Lung microvascular endothelial cell (primary cell): ENCODE results near the gene PRR19. TPM values are rescaled to one million over a fixed set of nuclear protein-coding genes. Genes with fewer than 3 reads are reported as not detected.

Experiments
- DNase-seq, 2 donors: peaks; one replicate each; pipeline versions ENCODE4 v3.0.0 to v3.0.0-alpha.2; 2010; ENCODE audit warnings: low read depth in 2 of 2
- total RNA-seq: library from RNA; depleted of rRNA; stranded (reverse); fragments of >200 nt; gene quantifications from 2 replicates; pipeline ENCODE4 v1.2.1, GENCODE V29; 2014

The PRR19 gene
- total RNA-seq, 1 donor from 2014 or later: 0.20 TPM

DNA sequence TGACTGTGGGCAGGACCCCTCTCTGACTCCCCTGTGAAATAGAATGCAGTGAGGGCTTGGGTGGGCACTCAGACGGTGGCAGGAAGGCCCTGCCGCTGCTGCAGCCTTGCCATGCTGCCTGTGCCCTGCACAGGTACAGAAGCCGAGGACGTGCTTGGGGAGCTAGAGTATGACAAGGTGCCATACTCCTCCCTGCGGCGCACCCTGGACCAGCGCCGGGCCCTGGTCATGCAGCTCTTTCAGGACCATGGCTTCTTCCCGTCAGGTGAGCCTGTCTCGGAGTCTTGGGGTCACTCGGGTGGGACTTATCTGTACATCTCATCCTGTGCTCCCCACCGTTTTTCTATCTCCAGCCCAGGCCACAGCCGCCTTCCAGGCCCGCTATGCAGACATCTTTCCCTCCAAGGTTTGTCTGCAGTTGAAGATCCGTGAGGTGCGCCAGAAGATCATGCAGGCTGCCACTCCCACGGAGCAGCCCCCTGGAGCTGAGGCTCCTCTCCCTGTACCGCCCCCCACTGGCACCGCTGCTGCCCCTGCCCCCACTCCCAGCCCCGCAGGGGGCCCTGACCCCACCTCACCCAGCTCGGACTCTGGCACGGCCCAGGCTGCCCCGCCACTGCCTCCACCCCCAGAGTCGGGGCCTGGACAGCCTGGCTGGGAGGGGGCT, 7.3 kb upstream of the PRR19 start:
- no peak for DNase-seq

DNA sequence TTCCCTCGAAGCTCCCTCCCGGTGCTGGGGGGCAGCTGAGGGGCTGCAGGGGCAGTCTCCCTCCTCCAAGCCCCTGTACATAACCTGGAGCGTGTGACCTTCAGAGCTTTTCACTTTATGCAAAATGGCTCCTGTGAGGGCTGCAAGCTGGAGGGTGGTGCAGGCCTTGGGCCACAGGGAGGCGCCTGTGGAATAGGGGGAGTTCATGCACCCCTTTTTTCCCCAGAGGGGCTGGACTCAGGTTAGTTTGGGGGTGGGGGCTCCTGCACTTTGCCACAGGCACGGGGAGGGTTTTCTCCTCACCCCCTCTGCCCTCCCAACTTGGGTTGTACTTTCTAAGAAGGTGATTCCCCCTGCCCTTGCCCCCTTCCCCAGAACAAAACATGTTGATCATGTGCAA, 6.6 kb upstream of the PRR19 start:
- DNase-seq: no peak

- peak; percentile 61 to 80 for DNase-seq
Observed at GRCh38 chr19:42295831-42296525, 6.0 kb upstream of the PRR19 start.

DNA sequence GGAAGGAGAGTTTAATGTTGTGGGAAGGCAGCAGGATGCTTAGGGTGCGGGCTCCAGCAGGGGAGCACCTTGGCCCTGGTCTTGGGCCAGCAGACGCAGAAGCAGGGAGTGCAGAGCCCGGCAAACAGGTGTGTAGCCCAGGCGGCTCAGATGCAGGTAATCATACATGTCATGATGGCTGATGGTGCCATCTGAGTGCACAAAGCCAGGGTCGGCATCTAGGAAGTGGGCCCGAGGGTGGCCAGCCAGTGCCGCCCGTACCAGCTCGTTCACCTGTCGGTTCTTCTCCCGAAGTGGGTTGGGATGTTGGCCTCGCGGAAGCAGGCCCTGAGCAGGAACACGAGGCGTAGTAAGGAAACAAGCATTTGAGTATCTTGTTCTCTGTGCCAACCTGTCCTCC, 4.9 kb upstream of the PRR19 start:
- no peak for DNase-seq

DNA sequence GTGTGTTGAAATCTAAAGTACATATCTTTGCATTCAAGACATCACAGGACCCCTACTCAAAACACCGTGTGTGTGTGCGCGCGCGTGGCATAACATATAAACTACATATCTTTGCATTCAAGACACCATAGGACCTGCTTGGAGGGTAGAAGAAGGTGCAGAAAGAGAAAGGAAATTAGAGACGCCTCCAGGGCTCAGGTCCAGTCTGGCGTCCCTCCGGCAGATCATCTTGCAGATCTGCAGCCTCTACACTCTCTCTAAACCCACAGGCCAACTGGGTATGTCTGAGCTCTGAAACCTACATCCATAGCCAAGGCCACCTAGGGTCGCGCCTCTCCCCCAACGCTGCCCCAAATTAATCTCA, 1.2 kb downstream of the PRR19 start:
- DNase-seq: no peak

DNA sequence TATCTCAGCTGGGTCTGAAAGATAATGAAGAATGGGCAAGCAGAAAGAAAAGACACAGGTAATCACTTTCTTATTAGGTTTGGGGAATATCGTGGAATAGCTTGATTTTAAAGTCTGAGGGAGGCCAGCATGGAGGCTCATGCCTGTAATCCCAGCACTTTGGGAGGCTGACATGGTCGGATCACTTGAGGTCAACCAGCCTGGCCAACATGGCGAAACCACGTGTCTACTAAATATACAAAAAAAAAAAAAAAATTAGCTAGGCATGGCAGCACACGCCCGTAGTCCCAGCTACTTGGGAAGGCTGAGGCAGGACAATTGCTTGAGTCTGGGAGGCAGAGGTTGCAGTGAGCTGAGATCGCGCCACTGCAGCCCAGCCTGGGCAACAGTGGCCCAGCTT, 1.9 kb downstream of the PRR19 start:
- no peak for DNase-seq

DNA sequence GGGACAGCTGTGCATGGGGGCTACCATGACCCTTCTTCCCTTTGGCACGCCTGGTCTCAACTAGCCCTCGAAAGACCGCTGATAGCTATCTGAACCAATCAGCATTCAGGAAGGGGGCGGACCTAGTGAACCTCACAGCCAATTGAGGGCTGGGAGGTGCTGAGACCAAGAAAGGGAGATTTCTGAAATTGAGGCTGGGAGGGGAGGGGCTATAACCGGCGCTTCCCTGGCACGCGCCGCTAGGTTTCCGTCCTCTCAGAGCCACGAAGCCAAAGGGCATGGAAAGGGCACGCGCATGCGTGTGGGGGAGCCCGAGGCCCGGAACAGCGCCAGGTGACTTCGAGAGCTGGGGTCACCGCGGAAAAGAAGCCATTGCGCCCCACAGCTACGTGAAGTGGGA, 4.7 kb downstream of the PRR19 start:
- DNase-seq: peak in 1 of 2 donors; percentile 32

- DNase-seq: no peak
Observed at GRCh38 chr19:42309686-42310085, 7.8 kb downstream of the PRR19 start.

- DNase-seq: no peak
Observed at GRCh38 chr19:42311657-42312056, 9.7 kb downstream of the PRR19 start.

DNA sequence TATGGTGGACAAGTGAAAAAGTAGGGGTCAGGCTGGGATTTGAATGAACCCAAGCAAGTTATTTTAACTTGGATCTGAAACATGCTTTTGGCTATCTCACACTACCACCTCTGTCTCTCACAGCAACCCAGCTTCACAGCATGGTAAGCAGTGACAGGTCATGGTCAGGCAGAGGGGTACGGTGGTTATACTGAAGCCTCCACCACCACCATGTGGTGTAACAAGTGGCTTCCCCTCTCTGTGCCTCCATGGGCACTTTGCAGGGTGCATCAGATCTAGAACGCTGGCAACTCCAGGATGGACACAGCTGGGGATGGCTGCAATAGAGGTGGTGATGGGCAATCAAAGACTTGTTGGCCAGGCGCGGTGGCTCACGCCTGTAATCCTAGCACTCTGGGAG, 10.4 kb downstream of the PRR19 start:
- no peak for DNase-seq

GRCh38 chr19:42313096-42313839, 11.3 kb downstream of the PRR19 start, which contains the start of gene TMEM145:
Gene TMEM145 (plus strand): TSS chr19:42313309. CDS start chr19:42313377, 68 bp downstream.
- DNase-seq: peak; percentile 50 to 57

DNA sequence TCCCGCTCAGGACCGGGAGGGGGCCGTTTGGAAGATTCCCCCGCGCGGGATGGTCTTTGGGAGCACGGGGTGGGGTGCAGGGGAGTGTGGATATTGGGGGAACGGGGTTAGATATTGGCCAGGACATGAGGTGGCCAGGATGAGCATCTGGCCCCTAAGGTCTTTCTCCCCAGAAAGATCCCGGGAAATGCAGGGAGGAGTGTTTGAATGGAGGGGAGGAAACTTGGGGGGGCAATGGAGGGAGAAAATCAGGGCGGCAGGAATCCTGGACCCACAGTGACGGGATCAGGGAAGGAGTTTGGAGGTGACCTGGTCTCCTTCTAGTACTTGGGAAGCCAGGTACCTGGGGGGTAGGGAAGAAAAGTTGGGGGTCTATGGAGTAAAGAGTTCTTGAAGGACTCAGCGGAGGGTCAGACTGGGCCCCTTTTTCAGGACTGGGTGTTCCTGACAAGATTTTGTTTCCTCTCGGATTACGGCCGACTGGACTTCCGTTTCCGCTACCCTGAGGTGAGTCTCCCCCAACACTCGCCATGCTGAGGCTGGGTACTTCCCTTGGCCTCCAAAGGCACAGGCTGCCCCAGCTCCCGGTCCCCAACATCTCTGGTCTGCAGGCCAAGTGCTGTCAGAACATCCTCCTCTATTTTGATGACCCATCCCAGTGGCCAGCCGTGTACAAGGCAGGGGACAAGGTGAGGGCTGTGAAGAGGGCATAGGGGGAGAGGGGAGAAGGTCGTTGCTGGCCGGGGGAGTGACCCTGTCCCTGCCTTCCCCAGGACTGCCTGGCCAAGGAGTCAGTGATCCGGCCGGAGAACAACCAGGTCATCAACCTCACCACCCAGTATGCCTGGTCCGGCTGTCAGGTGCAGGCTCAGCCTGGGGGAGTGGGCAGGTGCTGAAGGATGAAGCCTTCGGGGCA, 12.2 kb downstream of the PRR19 start:
- no peak for DNase-seq

- DNase-seq: no peak
Observed at GRCh38 chr19:42315024-42315423, 13.1 kb downstream of the PRR19 start.

DNA sequence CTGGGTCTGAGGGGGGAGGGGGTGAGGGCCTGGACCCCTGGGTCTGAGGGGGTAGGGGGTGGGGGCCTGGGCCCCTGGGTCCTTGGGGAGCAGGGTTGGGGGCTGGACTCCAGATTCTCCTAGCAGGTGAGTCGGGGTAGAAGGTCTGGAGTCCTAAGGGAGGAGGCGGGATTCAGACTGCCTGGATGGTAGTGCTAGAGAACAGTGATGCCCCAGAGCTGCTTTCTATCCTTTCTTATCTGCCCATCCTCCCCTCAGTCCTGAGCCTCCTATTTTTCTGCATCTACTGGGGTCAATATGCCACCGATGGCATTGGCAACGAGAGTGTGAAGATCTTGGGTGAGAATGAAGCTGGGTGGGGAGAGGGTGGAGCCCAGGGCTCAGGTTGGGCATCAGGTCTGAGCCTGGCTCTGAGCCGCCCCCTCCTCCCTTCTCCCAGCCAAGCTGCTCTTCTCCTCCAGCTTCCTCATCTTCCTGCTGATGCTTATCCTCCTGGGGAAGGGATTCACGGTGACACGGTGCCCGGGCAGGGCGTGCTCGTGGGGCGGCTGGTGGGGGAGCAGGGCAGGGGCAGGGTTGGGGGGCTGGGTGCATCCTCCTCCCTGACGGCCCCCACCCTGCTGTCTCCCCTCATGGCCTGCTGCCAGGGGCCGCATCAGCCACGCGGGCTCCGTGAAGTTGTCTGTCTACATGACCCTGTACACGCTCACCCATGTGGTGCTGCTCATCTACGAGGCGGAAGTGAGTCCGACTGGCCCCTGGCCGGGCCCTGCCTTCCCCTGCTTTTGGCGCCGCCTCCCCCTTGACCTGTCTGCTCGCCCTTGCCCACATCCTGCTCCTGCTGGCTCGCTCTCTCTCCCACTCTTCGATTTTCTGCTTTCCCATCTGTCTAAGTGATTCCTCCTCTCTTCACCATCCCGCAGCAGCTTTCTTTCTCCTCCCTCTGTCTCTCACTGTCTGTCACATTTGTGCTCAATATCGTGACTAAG, 14.6 kb downstream of the PRR19 start:
- DNase-seq: no peak

- no peak for DNase-seq
Observed at GRCh38 chr19:42317535-42317934, 15.6 kb downstream of the PRR19 start.

DNA sequence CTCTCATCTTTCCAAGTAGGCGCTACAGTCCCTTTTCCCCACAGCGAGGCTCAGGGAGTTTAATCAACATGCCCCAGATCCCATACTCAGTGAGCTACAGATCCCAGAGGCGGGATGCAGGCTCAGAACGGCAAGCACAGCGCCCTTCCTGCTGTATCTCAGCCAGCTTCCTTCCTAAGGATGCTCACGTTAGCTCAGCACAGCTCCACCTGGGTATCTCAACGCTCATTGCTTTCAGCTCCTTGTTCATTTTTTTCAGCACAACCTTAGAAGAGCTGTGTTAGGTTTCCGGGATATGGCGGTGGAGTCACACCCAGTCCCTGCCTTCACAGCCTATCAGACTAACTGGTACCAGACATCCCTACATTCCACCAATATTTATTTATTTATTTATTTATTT, 20.4 kb downstream of the PRR19 start:
- no peak for DNase-seq

DNA sequence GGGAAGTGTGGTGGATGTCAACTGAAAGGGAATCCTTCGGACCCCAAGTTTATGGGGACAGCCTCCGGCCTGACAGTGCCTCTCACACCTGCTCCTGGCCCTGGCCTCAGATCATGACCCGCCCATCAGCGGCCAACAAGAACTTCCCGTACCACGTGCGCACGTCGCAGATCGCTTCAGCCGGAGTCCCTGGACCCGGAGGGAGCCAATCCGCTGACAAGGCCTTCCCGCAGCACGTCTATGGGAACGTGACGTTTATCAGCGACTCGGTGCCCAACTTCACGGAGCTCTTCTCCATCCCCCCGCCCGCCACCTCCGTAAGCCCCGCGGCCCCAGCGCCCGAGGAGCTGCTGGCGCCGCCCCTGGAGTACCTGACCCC, 21.5 kb downstream of the PRR19 start:
- DNase-seq: no peak

- no peak for DNase-seq
Observed at GRCh38 chr19:42323852-42324654, 22.1 kb downstream of the PRR19 start.

- no peak for DNase-seq
Observed at GRCh38 chr19:42324655-42325307, 22.8 kb downstream of the PRR19 start.
